Measurements from ENCODE around the gene CTLA4.

Gene CTLA4

DNA sequence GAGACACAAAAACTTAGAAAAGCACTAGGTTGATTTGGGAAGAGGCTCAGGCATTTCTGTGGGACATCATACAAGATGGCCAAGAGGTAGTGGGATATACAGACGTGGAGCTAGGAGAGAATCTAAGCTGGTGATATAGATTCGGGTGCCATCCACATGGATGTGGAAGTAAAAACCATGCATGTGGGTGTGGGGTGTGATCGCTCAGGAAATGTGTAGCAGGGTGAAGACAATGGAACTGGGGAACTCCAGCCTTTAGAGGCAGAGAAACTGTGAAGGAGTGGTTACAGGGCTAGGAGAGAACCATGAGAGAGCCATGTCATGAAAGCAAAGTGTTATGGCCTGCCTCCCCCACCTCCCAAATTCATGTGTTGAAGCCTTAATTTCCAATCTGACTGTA is 43.0 kb upstream of the CTLA4 start:
- TF ChIP-seq, protein P1, sequence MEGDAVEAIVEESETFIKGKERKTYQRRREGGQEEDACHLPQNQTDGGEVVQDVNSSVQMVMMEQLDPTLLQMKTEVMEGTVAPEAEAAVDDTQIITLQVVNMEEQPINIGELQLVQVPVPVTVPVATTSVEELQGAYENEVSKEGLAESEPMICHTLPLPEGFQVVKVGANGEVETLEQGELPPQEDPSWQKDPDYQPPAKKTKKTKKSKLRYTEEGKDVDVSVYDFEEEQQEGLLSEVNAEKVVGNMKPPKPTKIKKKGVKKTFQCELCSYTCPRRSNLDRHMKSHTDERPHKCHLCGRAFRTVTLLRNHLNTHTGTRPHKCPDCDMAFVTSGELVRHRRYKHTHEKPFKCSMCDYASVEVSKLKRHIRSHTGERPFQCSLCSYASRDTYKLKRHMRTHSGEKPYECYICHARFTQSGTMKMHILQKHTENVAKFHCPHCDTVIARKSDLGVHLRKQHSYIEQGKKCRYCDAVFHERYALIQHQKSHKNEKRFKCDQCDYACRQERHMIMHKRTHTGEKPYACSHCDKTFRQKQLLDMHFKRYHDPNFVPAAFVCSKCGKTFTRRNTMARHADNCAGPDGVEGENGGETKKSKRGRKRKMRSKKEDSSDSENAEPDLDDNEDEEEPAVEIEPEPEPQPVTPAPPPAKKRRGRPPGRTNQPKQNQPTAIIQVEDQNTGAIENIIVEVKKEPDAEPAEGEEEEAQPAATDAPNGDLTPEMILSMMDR (IDR thresholded peaks at IDR 0.05; ENCODE audit: low read depth, low read length), result no peak
- no peak for DNase-seq (ENCODE audit: extremely low read depth, low read depth)

DNA sequence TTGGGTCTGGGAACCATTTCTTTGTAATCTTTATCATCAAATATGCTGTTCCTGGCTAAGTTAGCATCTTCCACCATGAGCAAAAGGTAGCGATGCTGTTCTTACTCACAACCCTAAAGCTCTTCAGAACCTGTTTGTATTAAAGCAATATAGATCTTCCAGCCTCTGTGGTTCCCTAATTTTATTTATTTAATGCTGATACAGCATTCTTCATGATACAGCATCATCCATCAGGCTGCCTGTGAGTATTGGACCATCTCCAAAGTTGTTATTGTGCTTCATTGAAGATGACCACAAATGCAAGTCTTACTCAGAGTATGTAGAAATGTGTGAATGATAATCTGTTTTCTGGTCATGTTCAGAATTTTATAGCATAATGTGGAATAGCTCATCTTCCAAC is 40.9 kb upstream of the CTLA4 start:
- TF ChIP-seq, protein P1 (IDR thresholded peaks at IDR 0.05; ENCODE audit: low read depth, low read length), result no peak
- DNase-seq (ENCODE audit: extremely low read depth, low read depth), result no peak

DNA sequence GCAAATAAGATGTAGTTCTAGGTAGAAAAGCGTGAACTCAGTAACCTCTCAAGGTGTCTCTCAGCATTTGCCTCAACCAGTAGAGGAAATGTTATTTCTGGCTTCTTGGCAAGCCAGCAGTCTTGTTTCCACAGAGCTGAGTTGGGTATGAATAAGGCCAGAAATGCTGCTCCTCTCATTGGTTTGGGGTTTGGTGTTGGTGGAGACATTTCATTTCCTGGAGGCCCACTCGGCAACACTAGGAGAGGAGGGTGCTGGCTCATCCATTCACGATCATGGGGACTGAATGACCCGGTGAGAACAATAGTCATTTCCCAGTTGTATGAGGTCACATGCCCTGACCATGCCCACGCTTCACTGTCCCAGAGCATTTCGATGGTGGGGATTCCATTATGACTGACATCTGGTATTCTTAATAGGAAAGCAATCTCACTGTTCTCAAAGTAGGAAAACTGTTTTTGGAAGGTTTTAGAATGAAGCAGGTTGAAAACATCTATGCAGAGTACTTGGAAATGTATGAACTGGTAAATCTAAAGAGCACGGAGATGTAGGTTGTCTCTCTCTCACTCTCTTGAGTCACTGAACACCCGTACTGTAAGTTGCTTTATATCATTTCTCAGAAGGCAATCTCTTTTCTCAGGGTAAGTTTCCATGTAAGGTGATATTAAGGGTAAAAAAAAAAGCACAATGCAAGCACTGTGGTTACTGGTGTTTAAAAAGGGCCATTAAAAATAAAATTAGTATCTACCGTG is 37.1 kb upstream of the CTLA4 start:
- TF ChIP-seq, protein P1 (IDR thresholded peaks at IDR 0.05; ENCODE audit: low read depth, low read length), result no peak
- DNase-seq (ENCODE audit: extremely low read depth, low read depth), result no peak

DNA sequence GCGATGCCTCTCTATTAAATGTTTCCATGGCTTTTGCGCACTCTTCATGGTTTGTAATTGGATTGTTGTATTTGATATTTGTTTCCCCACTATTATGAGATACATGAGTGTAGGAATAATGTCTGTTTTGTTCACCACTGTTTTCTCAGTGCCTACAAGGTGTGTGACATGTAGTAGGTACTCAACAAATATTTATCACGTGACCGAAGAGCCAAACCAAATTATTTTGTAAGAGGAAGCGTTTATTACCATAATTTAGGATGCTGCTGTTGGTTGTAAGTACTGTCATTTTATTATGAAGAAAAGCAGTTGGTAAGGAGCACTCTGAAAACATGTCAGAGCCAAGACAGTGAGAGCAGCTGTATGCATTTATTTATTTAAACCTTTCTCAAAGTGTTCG is 32.2 kb upstream of the CTLA4 start:
- no peak for DNase-seq (ENCODE audit: extremely low read depth, low read depth)
- TF ChIP-seq, protein P1 (IDR thresholded peaks at IDR 0.05; ENCODE audit: low read depth, low read length), result no peak

DNA sequence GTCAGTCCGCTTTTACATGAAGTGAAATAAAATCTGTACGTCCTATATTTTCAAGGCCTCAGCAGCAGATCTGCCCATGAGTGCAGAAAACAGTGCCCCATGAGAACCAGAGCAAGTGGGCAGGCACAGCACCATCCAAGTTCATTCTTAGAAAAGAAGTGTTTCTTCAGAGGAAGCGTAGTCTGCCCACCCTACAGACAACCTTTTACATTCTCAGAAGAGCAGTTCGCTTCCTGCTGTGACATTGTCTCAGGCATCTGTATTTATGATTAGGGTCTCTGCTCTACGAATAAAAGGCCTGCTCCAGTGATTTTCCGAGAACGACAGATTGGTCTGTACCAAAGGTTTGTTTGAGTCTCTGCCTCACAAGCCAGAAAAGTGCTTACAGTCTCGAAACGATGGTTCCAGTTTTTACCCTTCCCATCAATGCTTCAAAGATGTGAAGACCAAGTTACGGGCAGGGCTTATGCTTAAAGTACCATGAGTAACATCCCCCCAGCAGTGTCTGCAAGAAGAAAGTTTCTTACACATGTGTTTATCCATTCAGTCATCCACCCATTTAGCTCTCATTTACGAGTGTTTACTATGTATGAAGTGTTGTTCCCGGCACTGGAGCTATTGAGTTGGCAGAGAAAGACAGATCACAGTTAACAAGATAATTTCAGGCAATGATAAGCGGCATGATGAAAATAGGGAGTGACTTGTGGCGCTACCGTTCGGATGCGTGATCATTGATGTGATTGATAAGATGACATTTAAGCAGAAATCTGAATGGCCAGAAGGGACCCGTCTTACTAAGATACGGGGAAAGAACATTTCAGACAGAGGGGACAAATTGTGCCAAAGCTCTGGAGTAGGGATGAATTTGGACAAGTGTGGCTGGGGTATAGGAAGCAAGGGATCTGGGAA is 31.4 kb upstream of the CTLA4 start:
- no peak for DNase-seq (ENCODE audit: extremely low read depth, low read depth)
- TF ChIP-seq, protein P1 (IDR thresholded peaks at IDR 0.05; ENCODE audit: low read depth, low read length), result no peak

DNA sequence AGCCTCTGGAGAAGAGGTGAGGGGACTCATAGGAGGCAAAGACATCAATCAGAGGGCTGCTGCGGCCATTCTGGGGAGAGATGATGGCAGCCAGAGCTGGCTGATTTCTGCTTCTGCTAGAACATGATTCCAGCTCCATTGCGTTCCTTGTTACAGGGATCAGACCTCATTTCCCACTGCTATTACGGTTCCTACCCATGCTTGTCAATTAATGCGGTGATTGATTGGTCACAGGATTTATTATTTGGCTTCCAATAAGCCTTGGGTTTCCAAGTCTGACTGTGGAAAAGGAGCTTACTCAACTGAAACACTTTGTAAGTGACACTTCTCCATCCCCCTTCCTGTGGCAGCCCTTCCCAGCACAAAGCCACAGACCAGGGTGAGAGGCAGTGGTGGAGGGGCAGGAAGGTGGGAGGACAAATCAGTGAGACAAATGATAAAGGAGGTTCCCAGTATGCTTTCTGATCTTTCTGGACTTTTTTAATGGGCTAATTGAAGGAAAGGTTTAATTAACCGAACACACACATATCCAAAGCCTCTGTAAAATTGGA is 26.8 kb upstream of the CTLA4 start:
- DNase-seq (ENCODE audit: extremely low read depth, low read depth), result no peak
- TF ChIP-seq, protein P1 (IDR thresholded peaks at IDR 0.05; ENCODE audit: low read depth, low read length), result no peak

DNA sequence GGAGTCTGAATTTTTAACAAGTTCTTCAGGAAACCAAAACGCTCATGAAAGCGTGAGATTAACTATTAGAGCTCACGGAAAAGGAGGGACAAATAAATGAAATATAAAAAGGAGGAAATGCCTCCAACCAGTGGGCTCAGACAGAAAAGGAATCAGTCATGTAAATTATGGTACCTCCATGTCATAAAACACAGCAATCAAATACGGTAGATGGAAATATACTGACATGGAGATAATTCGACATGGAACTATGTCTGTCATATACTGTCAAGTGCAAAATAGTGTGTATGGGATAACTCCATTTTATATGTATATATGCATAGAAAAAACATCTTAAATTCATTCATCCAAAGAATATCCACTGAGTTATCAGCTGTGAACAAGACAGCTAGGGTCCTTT is 25.9 kb upstream of the CTLA4 start:
- TF ChIP-seq, protein P1 (IDR thresholded peaks at IDR 0.05; ENCODE audit: low read depth, low read length), result no peak
- no peak for DNase-seq (ENCODE audit: extremely low read depth, low read depth)

Measured in AG09319 (cell line).